Cardiac muscle cell (in vitro differentiated cells and primary cell): ENCODE measurements around the gene BCAR3. TPM values are rescaled to one million over a fixed set of nuclear protein-coding genes. Genes with fewer than 3 reads are reported as not detected.

Experiments
- DNase-seq, 2 donors: peaks; one replicate each; pipeline versions ENCODE4 v3.0.0 to v3.0.0-alpha.2; 2010 to 2017; ENCODE audit warnings: low read depth in 1 of 2, low spot score in 1 of 2
- H3K27ac ChIP-seq: fragments of 200-600 bp; sonication (generic); 2 replicates; pipeline ENCODE4 v1.5.1; 2016
- H3K27me3 ChIP-seq: fragments of 200-600 bp; sonication (generic); 2 replicates; pipeline ENCODE4 v1.6.0; 2016; ENCODE audit warnings: control low read depth
- H3K36me3 ChIP-seq: fragments of 200-600 bp; sonication (generic); 2 replicates; pipeline ENCODE4 v1.5.1; 2016; ENCODE audit warnings: control low read depth
- H3K4me1 ChIP-seq: fragments of 200-600 bp; sonication (generic); 2 replicates; pipeline ENCODE4 v1.8.1; 2017; ENCODE audit warnings: low read depth, mild to moderate bottlenecking, mixed run types
- H3K4me3 ChIP-seq: fragments of 200-600 bp; sonication (generic); 2 replicates; pipeline ENCODE4 v1.5.1; 2016; ENCODE audit warnings: mild to moderate bottlenecking
- H3K9me3 ChIP-seq: fragments of 200-600 bp; sonication (generic); 2 replicates; pipeline ENCODE4 v1.5.1; 2017; ENCODE audit warnings: low read depth, mild to moderate bottlenecking, control low read depth
- CTCF ChIP-seq: IDR thresholded peaks from 2 replicates; pipeline ENCODE4 v1.5.1; 2012; ENCODE audit warnings: low read depth, mild to moderate bottlenecking, low read length
- polyA plus RNA-seq: library from polyadenylated mRNA; unstranded; fragments of >200 nt; fragmentation: Nextera tagmentation; extraction: Ambion mirVana; gene quantifications from 2 replicates; pipeline ENCODE4 v1.2.1, GENCODE V29; 2016
- total RNA-seq: library from RNA; depleted of rRNA; stranded (reverse); fragments of >200 nt; gene quantifications from 2 replicates; pipeline ENCODE4 v1.2.3, GENCODE V29; 2016

Gene BCAR3
- total and polyA plus RNA-seq, 2 experiments from 2014 or later = 1.5 to 4.5 TPM

- Histone ChIP-seq H3K4me1 (no peaks in the 10 kb centered on the region), H3K36me3 (no peaks in the 10 kb centered on the region)
These were observed 65.2 kb downstream of the BCAR3 start for GRCh38 chr1:93616221-93616995.

GRCh38 chr1:93615582-93616150 lies 66.0 kb downstream of the BCAR3 start:
- peak in 1 of 2 donors; percentile 64 for DNase-seq
- no peak for TF ChIP-seq CTCF
- H3K27me3 ChIP-seq = peaks cover 47% of the 10 kb centered on the region
- H3K27ac ChIP-seq = no peak overlapping the region
- H3K9me3 ChIP-seq = no peaks in the 10 kb centered on the region
- no peak overlapping the region for H3K4me3 ChIP-seq
- H3K4me1 ChIP-seq = no peaks in the 10 kb centered on the region
- H3K36me3 ChIP-seq = no peaks in the 10 kb centered on the region

More at GRCh38 chr1:93616221-93616995, 65.2 kb downstream of the BCAR3 start:
- no peak for TF ChIP-seq CTCF
- no peak for DNase-seq
- Histone ChIP-seq H3K27ac (no peak overlapping the region), H3K9me3 (no peaks in the 10 kb centered on the region), H3K4me3 (no peak overlapping the region), H3K27me3 (peaks cover 47% of the 10 kb centered on the region)

- Histone ChIP-seq H3K4me1 (no peaks in the 10 kb centered on the region), H3K9me3 (no peaks in the 10 kb centered on the region), H3K36me3 (no peaks in the 10 kb centered on the region), H3K4me3 (no peak overlapping the region), H3K27ac (no peak overlapping the region), H3K27me3 (peaks cover 47% of the 10 kb centered on the region)
- TF ChIP-seq CTCF = no peak
- DNase-seq = peak in 1 of 2 donors; percentile 77
These were observed 66.6 kb downstream of the BCAR3 start for GRCh38 chr1:93614986-93615581.

- no peak overlapping the region for H3K4me3 ChIP-seq
- peaks cover 47% of the 10 kb centered on the region for H3K27me3 ChIP-seq
- no peaks in the 10 kb centered on the region for H3K9me3 ChIP-seq
- no peak for DNase-seq
- no peaks in the 10 kb centered on the region for H3K36me3 ChIP-seq
- no peak overlapping the region for H3K27ac ChIP-seq
- no peaks in the 10 kb centered on the region for H3K4me1 ChIP-seq
- no peak for TF ChIP-seq CTCF
These were observed 67.1 kb downstream of the BCAR3 start for GRCh38 chr1:93614541-93614940.

- DNase-seq = peak; percentile 7 to 83
- H3K4me3 ChIP-seq = no peak overlapping the region
- H3K27me3 ChIP-seq = peaks cover 52% of the 10 kb centered on the region
- no peaks in the 10 kb centered on the region for H3K4me1 ChIP-seq
- H3K9me3 ChIP-seq = no peaks in the 10 kb centered on the region
- no peak overlapping the region for H3K27ac ChIP-seq
- no peaks in the 10 kb centered on the region for H3K36me3 ChIP-seq
- TF ChIP-seq CTCF = no peak
These were observed 67.7 kb downstream of the BCAR3 start for GRCh38 chr1:93613898-93614297.
